ENCODE data around the gene SPRY2. TPM values are rescaled to one million over a fixed set of nuclear protein-coding genes. Genes with fewer than 3 reads are reported as not detected.

The SPRY2 gene
- total and polyA plus RNA-seq, 2 of the 4 experiments (the other 2 are of a cell fraction) = 21.1 to 47.9 TPM

GRCh38 chr13:80336776-80337287, 4.1 kb downstream of the SPRY2 start:
- Histone ChIP-seq H4K91ac (ENCODE audit: insufficient read depth, low read depth, low read length) (no peak overlapping the region), H3K4me2 (ENCODE audit: low read depth, low read length) (peak overlapping the region; percentile 87), H3K4me3 (ENCODE audit: insufficient read depth, low read depth, low read length) (peak overlapping the region; percentile 88; the same call in 1 of the 2 replicates), H4K8ac (ENCODE audit: low read depth in 2 of 2, low read length in 2 of 2) (no peak overlapping the region; a peak in 1 of 4 replicates), H3K27me3 (ENCODE audit: control insufficient read depth, insufficient read depth, low read length) (no peaks in the 10 kb centered on the region), H3K23ac (ENCODE audit: low read depth, low read length) (peak overlapping the region; percentile 84), H3K27ac (ENCODE audit: insufficient read depth, low read length) (peak overlapping the region; percentile 6; the same call in 1 of the 2 replicates), H3K56ac (ENCODE audit: extremely low read depth, insufficient read depth, low read length) (no peak overlapping the region), H4K20me1 (ENCODE audit: insufficient read depth, low read length) (peaks cover 60% of the 10 kb centered on the region), H2BK20ac (ENCODE audit: low read depth, low read length) (no peak overlapping the region), H2AFZ (replicated peaks; ENCODE audit: low read length, poor library complexity) (no peak overlapping the region), H3K9ac (ENCODE audit: low read depth, low read length) (0 out of 2 replicates have a peak overlapping the region, but pooled peaks have one; percentile 9), H3K4ac (ENCODE audit: low read depth, low read length) (peak overlapping the region; percentile 37; the same call in 1 of the 2 replicates), H3K9me3 (ENCODE audit: control insufficient read depth, insufficient read depth, low read length) (no peaks in the 10 kb centered on the region), H2BK5ac (ENCODE audit: low read depth, low read length, poor library complexity, severe bottlenecking) (peak overlapping the region; percentile 9), H3K14ac (replicated peaks; ENCODE audit: low read depth, low read length) (0 out of 2 replicates have a peak overlapping the region, but pooled peaks have one; percentile 20), H3K36me3 (ENCODE audit: control insufficient read depth, insufficient read depth, low read length) (peaks cover 13% of the 10 kb centered on the region), H3K79me1 (ENCODE audit: low read depth in 1 of 2, low read length in 2 of 2) (peaks cover 6 to 39% of the 10 kb centered on the region in 2 experiments; a peak in 3 of 4 replicates), H2AK9ac (replicated peaks; ENCODE audit: low read depth, low read length, poor library complexity) (no peak overlapping the region), H3K9me1 (ENCODE audit: insufficient read depth, low read length) (peaks cover 11% of the 10 kb centered on the region), H2BK15ac (ENCODE audit: low read depth, low read length) (no peak overlapping the region), H3K4me1 (ENCODE audit: control insufficient read depth, insufficient read depth, low read length) (peaks cover 12% of the 10 kb centered on the region), H2AK5ac (ENCODE audit: low read depth, low read length) (no peak overlapping the region), H3K18ac (ENCODE audit: low read depth, low read length) (no peak overlapping the region), H2BK120ac (ENCODE audit: low read depth, low read length) (no peak overlapping the region), H4K5ac (ENCODE audit: low read depth, low read length) (no peak overlapping the region)
- intact Hi-C loops (cut with micrococcal nuclease) (loop anchor here (1.0 to 5.0 kb wide), 2 partner anchors 125 to 253 kb away; no protein-coding TSS in a partner anchor), in situ Hi-C loops (cut with MboI; ENCODE audit: low sequenced_read_pairs) (loop anchor here (10.0 to 25.0 kb wide), 4 partner anchors 122 to 925 kb away; partner anchors contain the start of gene RBM26), dilution Hi-C loops (cut with HindIII; ENCODE audit: low sequenced_read_pairs, unreplicated experiment) (no loop called here)
- WGBS, 2 experiments (ENCODE audit: extremely low coverage in 2 of 2, insufficient read length in 1 of 2) = 83% methylated on average over 6 of the region's 9 CpGs; no CpG with 5 or more reads in 1 of the 2 experiments
- ChIA-PET CTCF (interaction anchor here (0.6 kb wide), 1 partner anchor 349 kb away, joined by 3 read pairs; no protein-coding TSS in a partner anchor), POLR2A (ENCODE audit: unreplicated experiment) (no interaction called here)
- no TSS peak for BruUV-seq (replicated peaks)
- no peak for TF ChIP-seq RAD21 (IDR thresholded peaks at IDR 0.05; ENCODE audit: low read length)
- no peak for TF ChIP-seq CTCF (conservative IDR thresholded peaks at IDR 0.05; ENCODE audit: low read depth, low read length)
- DNase-seq (no peak), ATAC-seq (ENCODE audit: low read depth) (no peak)
